ENCODE data around the gene WDR27.

WDR27 gene

GRCh38 chr6:169643521-169643920 is 58.3 kb downstream of the WDR27 start:
- TF ChIP-seq CREB5 (CRISPR knock-in tag; IDR thresholded peaks at IDR 0.05; ENCODE audit: low read depth) (no peak), PATZ1 (CRISPR knock-in tag; IDR thresholded peaks at IDR 0.05; ENCODE audit: borderline replicate concordance) (no peak)
- ATAC-seq, result no peak

- TF ChIP-seq PATZ1 (CRISPR knock-in tag; IDR thresholded peaks at IDR 0.05; ENCODE audit: borderline replicate concordance) (no peak), TCF4 (CRISPR knock-in tag; IDR thresholded peaks at IDR 0.05; ENCODE audit: borderline replicate concordance) (no peak), POU6F1 (CRISPR knock-in tag; IDR thresholded peaks at IDR 0.05; ENCODE audit: borderline replicate concordance, low read depth) (no peak), TOX (CRISPR knock-in tag; IDR thresholded peaks at IDR 0.05; ENCODE audit: borderline replicate concordance) (no peak), PPARA (CRISPR knock-in tag; IDR thresholded peaks at IDR 0.05; ENCODE audit: borderline replicate concordance) (no peak), OSR1 (CRISPR knock-in tag; IDR thresholded peaks at IDR 0.05) (no peak), ZNF565 (CRISPR knock-in tag; conservative IDR thresholded peaks at IDR 0.05; ENCODE audit: low read depth) (no peak)
- ATAC-seq, result no peak
These were observed 59.4 kb downstream of the WDR27 start for GRCh38 chr6:169642455-169642854.

- ATAC-seq, result no peak
- TF ChIP-seq ZNF565 (CRISPR knock-in tag; conservative IDR thresholded peaks at IDR 0.05; ENCODE audit: low read depth) (no peak), POU6F1 (CRISPR knock-in tag; IDR thresholded peaks at IDR 0.05; ENCODE audit: borderline replicate concordance, low read depth) (no peak), ZC3H10 (CRISPR knock-in tag; IDR thresholded peaks at IDR 0.05) (no peak), TOX (CRISPR knock-in tag; IDR thresholded peaks at IDR 0.05; ENCODE audit: borderline replicate concordance) (no peak), SNAI2 (CRISPR knock-in tag; IDR thresholded peaks at IDR 0.05) (no peak), GLIS3 (CRISPR knock-in tag; IDR thresholded peaks at IDR 0.05) (no peak), CSRNP3 (CRISPR knock-in tag; IDR thresholded peaks at IDR 0.05) (no peak), CREB5 (CRISPR knock-in tag; IDR thresholded peaks at IDR 0.05; ENCODE audit: low read depth) (no peak), PATZ1 (CRISPR knock-in tag; IDR thresholded peaks at IDR 0.05; ENCODE audit: borderline replicate concordance) (no peak)
These were observed 60.3 kb downstream of the WDR27 start for GRCh38 chr6:169641461-169642085.
